Measurements from ENCODE around the gene KCNN4.
A peak's percentile ranks its signal among the peaks of the same experiment; 100 is the strongest.
"Not testable (repeated sequence)": the region's sequence is repeated elsewhere in the genome, so short reads cannot be mapped to it uniquely, and the experiment has no call there.

KCNN4 gene

DNA sequence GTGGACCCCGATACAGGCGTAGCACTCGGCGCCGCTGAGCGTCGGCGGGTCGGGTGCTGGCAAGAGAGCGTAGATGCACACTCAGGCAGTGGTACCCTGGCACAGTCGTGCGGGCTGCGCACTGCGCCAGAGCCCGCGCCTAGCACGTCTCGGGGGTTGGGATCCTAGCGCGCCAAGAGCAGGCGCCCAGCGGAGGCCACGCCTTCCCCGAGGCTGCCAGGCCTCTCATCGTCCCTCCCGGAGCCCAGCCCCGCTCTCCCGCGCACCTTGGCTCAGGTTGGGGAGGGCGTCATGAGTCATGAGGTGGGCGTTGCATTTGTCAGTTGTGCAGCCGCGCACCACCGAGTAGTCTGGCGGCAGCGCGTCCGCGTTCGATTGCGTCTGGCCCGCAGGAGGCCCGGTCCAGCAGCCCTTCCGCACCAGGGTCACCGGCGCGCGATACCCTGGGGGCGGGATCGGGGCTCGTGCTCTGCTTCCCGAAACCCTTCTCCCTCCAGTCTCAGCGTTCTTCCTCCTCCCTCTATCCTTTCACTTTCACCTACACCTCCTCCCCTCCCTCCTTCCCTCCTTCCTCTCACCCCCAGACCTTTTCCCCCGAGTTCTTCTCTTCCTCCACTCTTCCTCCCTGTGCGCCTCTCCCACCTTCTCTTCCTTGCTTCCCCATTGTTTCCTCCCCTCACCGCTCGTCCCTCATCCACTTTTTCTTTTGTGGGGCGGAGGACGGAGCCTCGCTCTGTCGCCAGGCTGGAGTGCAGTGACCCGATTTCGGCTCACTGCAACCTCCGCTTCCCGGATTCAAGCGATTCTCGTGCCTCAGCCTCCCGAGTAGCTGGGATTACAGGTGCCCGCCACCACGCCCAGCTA lies 18.0 kb upstream of the KCNN4 start:
- peak; percentile 30 for DNase-seq

- no peak for DNase-seq
Measured at GRCh38 chr19:43798026-43798545, 17.3 kb upstream of the KCNN4 start.

DNA sequence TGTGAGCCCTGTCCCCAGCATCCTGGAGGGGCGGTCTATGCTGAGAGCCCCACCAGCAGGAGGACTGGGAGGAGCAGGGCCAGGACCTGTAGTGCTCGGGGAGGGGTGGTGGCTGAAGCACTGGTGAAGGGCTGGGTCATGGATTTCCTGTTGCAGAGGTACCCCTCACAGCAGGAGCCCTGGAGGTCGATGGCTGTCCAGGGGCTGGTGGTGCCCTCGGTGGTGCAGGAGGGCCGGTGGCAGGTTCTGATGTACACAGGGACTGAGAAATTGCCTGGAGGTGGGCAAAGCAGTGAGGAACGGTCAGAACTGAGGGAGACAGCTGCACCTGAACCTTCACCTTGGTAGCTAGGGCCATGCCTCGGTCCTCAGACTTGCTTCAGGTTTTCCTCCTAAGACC lies 16.8 kb upstream of the KCNN4 start:
- no peak for DNase-seq

GRCh38 chr19:43797118-43797517 lies 16.3 kb upstream of the KCNN4 start:
- DNase-seq, result no peak

GRCh38 chr19:43790587-43790986 lies 9.8 kb upstream of the KCNN4 start:
- no peak for DNase-seq

- DNase-seq, result peak; percentile 43
Measured at GRCh38 chr19:43789029-43789428, 8.3 kb upstream of the KCNN4 start.

GRCh38 chr19:43786665-43787064 lies 5.9 kb upstream of the KCNN4 start:
- no peak for DNase-seq

DNA sequence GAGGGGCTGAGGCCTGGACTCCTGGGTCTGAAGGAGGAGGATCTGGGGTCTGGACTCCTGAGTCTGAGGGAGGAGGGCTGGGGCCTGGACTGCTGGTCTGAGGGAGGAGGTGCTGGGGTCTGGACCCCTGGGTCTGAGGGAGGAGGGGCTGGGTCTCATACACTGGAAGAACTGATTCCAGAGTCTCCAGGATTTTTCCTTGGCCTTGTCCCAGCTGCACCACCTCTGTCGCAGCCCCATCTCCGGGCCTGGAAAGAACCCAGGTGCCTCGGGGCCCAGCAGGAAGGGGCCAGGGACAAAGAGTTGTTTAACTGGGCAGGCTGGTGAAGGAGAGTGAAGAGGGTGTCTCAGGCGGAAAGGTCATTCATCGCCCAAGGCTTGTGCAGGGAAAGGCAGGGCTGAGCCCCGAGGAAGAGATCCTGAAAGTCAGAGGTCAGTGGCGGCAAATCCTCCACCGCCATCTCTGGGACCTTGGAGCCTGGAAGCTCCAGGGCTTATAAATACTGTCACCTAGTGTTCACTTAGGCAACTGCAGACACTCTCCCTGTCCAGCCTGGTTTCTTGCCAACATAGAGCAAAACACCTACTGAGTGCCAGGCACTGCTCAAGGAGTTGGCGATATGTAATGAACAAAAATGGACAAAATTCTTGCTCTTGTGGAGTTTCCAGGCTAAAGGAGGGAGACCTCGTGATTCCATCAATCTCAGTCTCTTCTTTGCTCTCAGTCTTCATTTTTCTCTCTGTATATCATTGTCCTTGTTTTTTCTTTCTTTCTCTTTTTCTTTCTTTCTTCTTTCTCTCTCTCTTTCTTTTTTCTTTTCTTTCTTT lies 4.4 kb upstream of the KCNN4 start:
- DNase-seq, result peak; percentile 85

DNA sequence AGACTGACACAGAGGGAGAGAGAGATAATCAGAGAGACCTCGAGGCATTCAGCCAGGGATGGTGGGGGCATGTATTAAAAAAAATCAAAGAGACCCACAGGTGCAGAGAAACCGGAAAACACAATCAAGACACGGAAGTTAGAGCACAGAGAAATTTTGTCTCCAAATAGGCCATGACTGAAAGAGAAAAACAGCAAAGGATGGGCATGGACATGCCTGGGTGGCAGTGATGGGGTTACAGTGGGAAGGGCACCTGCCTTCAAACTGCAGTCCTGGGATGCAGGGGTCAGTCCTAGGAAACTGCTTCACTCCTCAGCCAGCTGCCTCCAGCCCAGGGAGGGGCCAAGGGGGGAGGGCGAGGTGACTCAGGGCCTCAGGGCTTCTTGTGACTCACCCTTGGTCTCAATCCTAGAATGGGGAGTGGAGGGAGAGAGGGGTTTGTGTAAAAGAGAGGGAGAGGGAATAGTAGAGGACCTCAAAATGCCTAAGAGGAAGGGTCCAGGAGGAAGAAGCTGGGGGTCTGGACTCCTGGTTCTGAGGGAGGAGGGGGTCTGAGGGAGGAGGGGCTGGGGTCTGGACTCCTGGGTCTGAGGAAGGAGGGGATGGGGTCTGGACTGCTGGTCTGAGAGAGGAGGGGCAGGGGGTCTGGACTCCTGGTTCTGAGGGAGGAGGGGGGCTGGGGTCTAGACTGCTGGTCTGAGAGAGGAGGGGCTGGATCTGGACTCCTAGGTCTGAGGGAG lies 3.6 kb upstream of the KCNN4 start:
- DNase-seq, result no peak

DNA sequence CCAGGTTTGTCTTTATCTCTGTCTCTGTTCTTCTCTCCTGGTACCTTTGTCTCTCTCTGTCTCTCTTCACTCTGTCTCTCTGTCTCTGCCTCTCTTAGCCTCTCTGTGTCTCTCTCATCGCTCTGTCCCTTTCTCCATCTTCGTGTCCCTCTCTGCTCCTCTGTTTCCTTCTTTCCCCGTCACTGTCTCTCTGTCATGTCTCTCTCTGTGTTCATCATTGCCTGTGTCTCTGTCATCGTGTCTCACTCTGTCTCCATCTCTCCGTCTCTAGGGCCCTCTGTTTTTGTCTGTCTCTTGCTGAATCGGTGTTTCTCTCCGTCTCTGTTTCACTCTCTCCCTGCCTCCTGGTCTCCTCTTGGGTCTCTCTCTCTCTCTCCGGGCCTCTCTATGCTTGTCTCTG lies 2.9 kb upstream of the KCNN4 start:
- no peak for DNase-seq

DNA sequence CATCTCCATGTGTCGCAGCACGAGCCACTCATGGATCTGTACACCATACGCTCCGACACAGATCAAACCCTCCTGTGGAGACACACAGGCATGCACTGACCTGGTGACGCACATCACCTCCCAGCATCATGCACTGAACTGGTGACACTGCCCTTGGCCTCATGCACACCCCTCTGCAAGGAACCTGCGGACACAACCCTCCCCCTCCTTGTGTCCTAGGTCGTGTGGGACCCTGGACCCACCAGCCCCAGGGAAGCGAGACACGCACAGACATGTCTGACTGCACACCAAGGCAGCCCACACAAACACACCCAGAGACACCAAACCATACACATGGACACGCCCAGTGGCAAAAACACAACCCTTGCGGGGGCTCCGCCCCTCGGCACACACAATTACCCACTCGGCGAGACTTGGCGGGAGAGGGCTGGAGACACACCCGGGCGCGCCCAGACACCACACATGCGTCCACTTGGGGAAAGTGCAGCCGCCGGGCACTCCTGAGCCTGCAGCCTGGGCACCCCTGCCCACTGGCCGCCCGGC lies 2.0 kb upstream of the KCNN4 start:
- DNase-seq, result no peak

- no peak for DNase-seq
Measured at GRCh38 chr19:43782311-43782660, 1.5 kb upstream of the KCNN4 start.

- no peak for DNase-seq
Measured at GRCh38 chr19:43781630-43782310, 997 bp upstream of the KCNN4 start.

DNA sequence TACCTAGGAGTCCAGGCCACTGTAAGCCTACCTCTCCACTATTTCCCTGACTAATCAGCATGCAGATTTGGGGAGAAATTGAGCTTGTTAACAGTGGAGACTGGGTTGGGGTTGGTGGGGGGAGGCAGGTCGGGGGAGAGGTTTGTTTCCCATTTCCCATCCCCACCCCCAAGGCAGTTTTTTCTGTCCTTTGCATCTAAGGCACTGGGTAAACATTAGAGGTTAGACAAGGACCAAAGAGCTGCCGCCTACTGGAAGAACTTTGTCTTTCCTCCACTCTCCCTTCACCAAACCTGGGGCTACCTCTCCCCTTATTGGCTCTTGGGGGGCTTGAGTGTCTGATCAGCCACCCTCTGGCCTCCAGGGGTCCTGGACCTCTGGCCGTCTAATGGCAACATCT lies 953 bp downstream of the KCNN4 start:
- no peak for DNase-seq

GRCh38 chr19:43779147-43779819 lies 1.5 kb downstream of the KCNN4 start:
- peak; percentile 40 for DNase-seq

DNA sequence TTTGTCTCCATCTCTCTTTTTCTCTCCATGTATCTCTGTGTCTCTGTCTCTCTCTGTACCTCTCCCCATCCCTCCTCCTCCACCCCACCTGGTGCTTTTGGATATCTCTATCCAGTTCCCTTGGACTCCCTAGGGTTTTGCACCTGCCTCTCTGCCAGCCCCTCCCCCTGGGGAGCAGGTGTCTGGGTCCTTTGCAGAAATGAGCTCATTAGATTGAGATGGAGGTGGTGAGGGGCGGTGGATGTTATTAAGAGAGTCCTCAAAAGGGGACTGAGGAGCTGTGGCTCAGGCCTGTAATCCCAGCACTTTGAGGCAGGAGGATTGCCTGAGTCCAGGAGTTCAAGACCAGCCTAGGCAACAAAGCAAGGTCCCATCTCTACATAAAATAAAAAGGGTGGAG lies 2.1 kb downstream of the KCNN4 start:
- DNase-seq, result no peak

DNA sequence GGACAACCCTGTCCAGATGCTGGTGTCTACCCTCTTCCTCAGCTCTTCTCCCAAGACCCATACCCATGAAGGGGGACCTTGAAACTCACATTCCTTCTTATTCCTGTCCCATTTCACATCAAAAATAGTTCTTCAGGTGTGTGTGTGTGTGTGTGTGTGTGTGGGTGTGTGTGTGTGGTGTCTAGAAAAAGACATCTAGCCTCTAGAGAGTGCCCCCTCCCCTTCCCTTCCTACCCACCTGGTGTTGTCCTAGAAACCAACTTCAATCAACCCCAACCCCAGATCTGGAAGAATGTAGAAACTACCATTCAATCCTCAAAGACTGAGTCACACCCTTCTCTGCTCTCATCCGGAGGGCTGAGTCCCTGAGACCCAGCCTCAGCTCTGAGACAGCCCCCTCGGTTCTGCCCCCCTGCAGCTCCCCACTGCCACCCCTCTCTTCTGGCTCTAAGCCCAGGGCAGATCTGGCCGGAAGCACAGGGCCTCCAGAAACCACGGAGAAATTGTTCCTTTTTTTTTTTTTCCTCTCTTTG lies 3.5 kb downstream of the KCNN4 start:
- peak; percentile 32 for DNase-seq

DNA sequence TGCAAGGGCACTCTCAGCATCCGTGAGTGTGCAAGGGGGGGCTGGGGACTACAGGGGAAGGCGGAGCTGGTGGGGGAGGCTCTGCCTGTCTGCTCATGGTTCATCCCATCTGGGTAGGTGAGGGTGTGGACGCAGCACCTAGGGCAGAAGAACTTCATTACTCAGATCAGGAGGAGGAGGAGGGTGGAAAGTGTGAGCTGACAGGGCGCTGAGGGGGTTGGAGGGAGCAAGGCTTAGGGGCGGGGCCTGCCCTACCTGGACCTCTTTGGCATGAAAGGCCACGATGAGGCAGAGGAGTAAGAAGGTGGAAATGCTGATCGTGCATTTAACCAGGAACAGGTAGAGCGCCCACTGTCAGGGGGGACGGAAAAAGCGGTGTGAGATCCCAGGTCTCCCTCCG lies 4.5 kb downstream of the KCNN4 start:
- DNase-seq, result no peak

- DNase-seq, result no peak
Measured at GRCh38 chr19:43775299-43775890, 5.4 kb downstream of the KCNN4 start.

GRCh38 chr19:43774940-43775258 lies 5.9 kb downstream of the KCNN4 start:
- not testable (repeated sequence) for DNase-seq
